Measurements from ENCODE around the gene ALG14.

DNA sequence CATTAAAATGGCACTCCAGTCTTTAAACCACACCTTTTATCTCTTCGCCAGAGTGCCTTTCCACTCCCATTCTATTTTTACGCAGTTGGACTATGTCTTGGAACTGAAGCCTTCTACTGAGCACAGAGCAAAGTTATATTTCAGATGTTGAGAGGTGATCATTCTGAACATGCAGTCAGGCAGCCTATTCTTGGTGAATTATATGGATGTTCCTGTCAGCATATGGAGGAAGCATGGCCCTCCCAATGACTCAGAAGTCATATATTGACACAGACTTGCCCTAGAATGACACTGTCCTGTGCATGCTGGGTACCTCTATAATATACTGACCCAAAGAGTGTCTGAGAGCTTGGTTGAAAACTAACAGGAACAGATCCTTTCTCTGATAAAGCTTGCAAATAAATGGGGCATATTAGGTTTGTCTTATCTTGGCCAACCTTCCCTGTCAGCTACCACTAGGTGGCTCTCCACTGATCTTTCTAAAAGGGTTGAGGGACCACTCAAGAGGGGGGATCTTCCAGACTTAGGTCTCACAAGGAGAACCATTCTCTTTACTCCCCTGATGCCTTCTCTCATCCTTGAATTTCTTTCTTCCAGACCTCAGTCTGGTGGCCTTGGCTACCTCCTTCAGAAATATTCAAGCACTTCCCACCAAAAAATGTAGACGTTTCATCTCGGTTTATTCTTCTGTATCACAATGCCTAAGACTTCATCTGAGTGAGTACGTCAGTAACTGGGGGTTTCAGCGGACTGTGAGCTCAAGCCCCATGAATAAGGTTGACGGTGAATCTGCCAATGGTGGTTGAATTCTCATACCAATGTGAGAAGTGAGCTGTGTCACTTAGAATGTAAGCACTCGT lies 11.8 kb upstream of the ALG14 start:
- TF ChIP-seq, protein P1, sequence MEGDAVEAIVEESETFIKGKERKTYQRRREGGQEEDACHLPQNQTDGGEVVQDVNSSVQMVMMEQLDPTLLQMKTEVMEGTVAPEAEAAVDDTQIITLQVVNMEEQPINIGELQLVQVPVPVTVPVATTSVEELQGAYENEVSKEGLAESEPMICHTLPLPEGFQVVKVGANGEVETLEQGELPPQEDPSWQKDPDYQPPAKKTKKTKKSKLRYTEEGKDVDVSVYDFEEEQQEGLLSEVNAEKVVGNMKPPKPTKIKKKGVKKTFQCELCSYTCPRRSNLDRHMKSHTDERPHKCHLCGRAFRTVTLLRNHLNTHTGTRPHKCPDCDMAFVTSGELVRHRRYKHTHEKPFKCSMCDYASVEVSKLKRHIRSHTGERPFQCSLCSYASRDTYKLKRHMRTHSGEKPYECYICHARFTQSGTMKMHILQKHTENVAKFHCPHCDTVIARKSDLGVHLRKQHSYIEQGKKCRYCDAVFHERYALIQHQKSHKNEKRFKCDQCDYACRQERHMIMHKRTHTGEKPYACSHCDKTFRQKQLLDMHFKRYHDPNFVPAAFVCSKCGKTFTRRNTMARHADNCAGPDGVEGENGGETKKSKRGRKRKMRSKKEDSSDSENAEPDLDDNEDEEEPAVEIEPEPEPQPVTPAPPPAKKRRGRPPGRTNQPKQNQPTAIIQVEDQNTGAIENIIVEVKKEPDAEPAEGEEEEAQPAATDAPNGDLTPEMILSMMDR (IDR thresholded peaks at IDR 0.05; ENCODE audit: insufficient read depth, low read length, poor library complexity, severe bottlenecking), result peak; percentile 70
- TF ChIP-seq EZH2phosphoT487 (conservative IDR thresholded peaks at IDR 0.05; ENCODE audit: low read length), result no peak
